ENCODE data around the gene TACR1.

The TACR1 gene

GRCh38 chr2:75003276-75003675 is 196.0 kb downstream of the TACR1 start:
- Histone ChIP-seq H3K36me3 (ENCODE audit: insufficient read depth, low read length) (no peaks in the 10 kb centered on the region), H3K9ac (ENCODE audit: low read depth, low read length) (no peak overlapping the region), H3K4me1 (ENCODE audit: insufficient read depth, low read length) (no peaks in the 10 kb centered on the region), H3K9me3 (ENCODE audit: control insufficient read depth, insufficient read depth, low read length) (no peaks in the 10 kb centered on the region)

DNA sequence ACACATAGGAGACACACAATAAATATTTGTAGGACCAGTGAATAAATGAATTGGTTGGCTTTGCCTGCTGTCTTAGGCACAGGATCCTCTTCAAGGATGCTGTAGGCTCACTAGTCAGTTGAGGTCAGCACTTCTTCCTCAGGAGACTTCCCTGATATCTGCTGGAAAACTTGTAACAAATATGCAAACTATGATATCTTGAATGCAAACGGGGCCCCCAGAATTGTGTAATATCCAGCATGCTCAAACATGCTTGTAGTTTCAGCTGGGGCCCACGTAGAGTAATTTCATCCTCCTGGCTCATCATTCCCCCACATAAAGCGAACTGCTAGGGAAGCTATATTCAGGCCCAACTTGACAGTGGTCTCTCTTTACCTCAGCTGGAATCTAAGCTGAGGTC is 197.3 kb downstream of the TACR1 start:
- H3K9me3 ChIP-seq (ENCODE audit: control insufficient read depth, insufficient read depth, low read length), result no peaks in the 10 kb centered on the region
- H3K9ac ChIP-seq (ENCODE audit: low read depth, low read length), result no peak overlapping the region
- H3K36me3 ChIP-seq (ENCODE audit: insufficient read depth, low read length), result no peaks in the 10 kb centered on the region
- no peaks in the 10 kb centered on the region for H3K4me1 ChIP-seq (ENCODE audit: insufficient read depth, low read length)

DNA sequence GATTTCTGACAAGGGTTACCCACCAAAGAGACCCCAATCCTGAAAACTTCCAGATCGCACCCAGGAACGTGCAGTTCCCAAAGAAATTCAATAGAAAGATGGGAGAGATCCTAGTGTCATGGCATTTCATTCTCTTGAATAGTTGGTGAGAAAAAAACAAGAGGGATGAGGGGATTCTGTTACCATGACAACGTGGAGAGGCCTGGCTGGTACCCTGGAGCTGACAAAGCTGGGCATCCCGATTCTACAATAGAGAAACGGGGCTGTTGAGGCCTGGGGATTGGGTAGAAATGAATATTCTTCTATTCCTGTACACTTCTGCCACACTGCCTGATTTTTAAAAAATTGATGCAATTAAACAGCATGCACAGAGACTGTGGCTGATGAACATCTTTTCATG is 199.9 kb downstream of the TACR1 start:
- no peaks in the 10 kb centered on the region for H3K4me1 ChIP-seq (ENCODE audit: insufficient read depth, low read length)
- H3K9ac ChIP-seq (ENCODE audit: low read depth, low read length), result no peak overlapping the region
- no peaks in the 10 kb centered on the region for H3K36me3 ChIP-seq (ENCODE audit: insufficient read depth, low read length)
- no peaks in the 10 kb centered on the region for H3K9me3 ChIP-seq (ENCODE audit: control insufficient read depth, insufficient read depth, low read length)

All from ES-I3 (cell line).